22Rv1 (cell line): ENCODE data around the gene GPX4.

Experiments used
- CTCF ChIP-seq: fragments of 450-650 bp; IDR thresholded peaks from 2 replicates; pipeline ENCODE4 v1.5.1; 2017; ENCODE audit warnings: mild to moderate bottlenecking
- ZFX ChIP-seq: fragments of 450-650 bp; IDR thresholded peaks from 2 replicates; pipeline ENCODE4 v1.6.1; 2017; ENCODE audit warnings: antibody characterized with exemption, borderline replicate concordance

GRCh38 chr19:1066251-1066747, 37.5 kb upstream of the GPX4 start:
- no peak for TF ChIP-seq CTCF
- no peak for TF ChIP-seq ZFX
